Measurements from ENCODE around the gene TTYH3. TPM values are rescaled to one million over a fixed set of nuclear protein-coding genes. Genes with fewer than 3 reads are reported as not detected.

TTYH3 gene
- total and polyA plus RNA-seq, 2 of the 13 experiments (the other 11 are each of a cell fraction or from before 2014, with no cell fraction given) = 26.3 to 50.0 TPM

GRCh38 chr7:2621948-2622640, 9.7 kb upstream of the TTYH3 start (continued):
- TF ChIP-seq HOMEZ (CRISPR knock-in tag; IDR thresholded peaks at IDR 0.05; ENCODE audit: low read depth) (no peak; the same call in 1 of the 2 replicates), ZNF615 (CRISPR knock-in tag; IDR thresholded peaks at IDR 0.05; ENCODE audit: borderline replicate concordance) (0 out of 2 replicates have a peak, but pooled peaks have one; percentile 51), ZNF414 (CRISPR knock-in tag; IDR thresholded peaks at IDR 0.05) (no peak; the same call in 1 of the 2 replicates), WIZ (CRISPR knock-in tag; IDR thresholded peaks at IDR 0.05) (no peak), ZNF605 (CRISPR knock-in tag; IDR thresholded peaks at IDR 0.05) (peak; percentile 55; the same call in 1 of the 2 replicates), ZFP36L1 (CRISPR knock-in tag; IDR thresholded peaks at IDR 0.05) (no peak), PLRG1 (conservative IDR thresholded peaks at IDR 0.05) (no peak), KDM2A (CRISPR knock-in tag; IDR thresholded peaks at IDR 0.05; ENCODE audit: borderline replicate concordance, low read depth) (0 out of 2 replicates have a peak, but pooled peaks have one; percentile 17), GATAD2A (CRISPR knock-in tag; IDR thresholded peaks at IDR 0.05) (peak; percentile 79), ZNF12 (CRISPR knock-in tag; IDR thresholded peaks at IDR 0.05) (peak; percentile 30; the same call in 1 of the 2 replicates), MED1 (CRISPR knock-in tag; IDR thresholded peaks at IDR 0.05) (peak; percentile 93), NFAT5 (CRISPR knock-in tag; IDR thresholded peaks at IDR 0.05) (no peak), ZNF710 (CRISPR knock-in tag; IDR thresholded peaks at IDR 0.05; ENCODE audit: borderline replicate concordance) (no peak), SATB2 (CRISPR knock-in tag; IDR thresholded peaks at IDR 0.05) (no peak), SMAD9 (CRISPR knock-in tag; IDR thresholded peaks at IDR 0.05) (no peak), REL (CRISPR knock-in tag; conservative IDR thresholded peaks at IDR 0.05) (no peak), ZNF629 (CRISPR knock-in tag; conservative IDR thresholded peaks at IDR 0.05) (no peak), THAP11 (CRISPR knock-in tag; IDR thresholded peaks at IDR 0.05) (peak; percentile 69), ZNF350 (CRISPR knock-in tag; IDR thresholded peaks at IDR 0.05; ENCODE audit: borderline replicate concordance, low read depth) (no peak), MIER3 (CRISPR knock-in tag; IDR thresholded peaks at IDR 0.05; ENCODE audit: borderline replicate concordance) (no peak; the same call in 1 of the 2 replicates)

Measured in HepG2 (cell line).